Naive thymus-derived CD4-positive, alpha-beta T cell (primary cell): ENCODE data around the gene KDM4B. TPM values are rescaled to one million over a fixed set of nuclear protein-coding genes. Genes with fewer than 3 reads are reported as not detected.

Experiments
- ATAC-seq: fragments of 150-1000 bp; cut with Tn5 transposase; 2 replicates; pipeline ENCODE4 v1.10.0; 2021; ENCODE audit warnings: mild to moderate bottlenecking, moderate library complexity
- CTCF ChIA-PET: fragments of 350-600 bp; sonication (Branson Sonifier 250); formaldehyde crosslinking; loops from one replicate; lab custom pipeline; 2021; ENCODE audit warnings: antibody characterized with exemption; lab: Charles Lee
- POLR2A ChIA-PET: fragments of 350-600 bp; sonication (Branson Sonifier 250); formaldehyde crosslinking; loops from one replicate; lab custom pipeline; 2021; ENCODE audit warnings: antibody characterized with exemption, inconsistent platforms; lab: Charles Lee
- DNase-seq, 9 donors: peaks; one replicate each; pipeline versions ENCODE4 v3.0.0 to v3.0.0-alpha.2; 2020 to 2022; ENCODE audit warnings: mixed read lengths in 1 of 9
- H3K27ac ChIP-seq: one replicate; pipeline ENCODE4 v1.7.0; 2013; ENCODE audit warnings: mild to moderate bottlenecking, low read depth, low read length, moderate library complexity
- H3K27me3 ChIP-seq, 2 donors: one replicate each; pipeline ENCODE4 v1.7.0; 2013; ENCODE audit warnings: low read length in 2 of 2, mild to moderate bottlenecking in 2 of 2, moderate library complexity in 2 of 2; ENCODE audit not compliant: control insufficient read depth in 2 of 2, insufficient read depth in 2 of 2
- H3K36me3 ChIP-seq, 3 experiments: 1 replicate in 2 of 3; 2 replicates in 1 of 3; pipeline ENCODE4 v1.7.0; 2013; ENCODE audit warnings: low read length in 3 of 3, mild to moderate bottlenecking in 3 of 3, moderate library complexity in 1 of 3; ENCODE audit not compliant: insufficient read depth in 3 of 3, control insufficient read depth in 2 of 3
- H3K4me1 ChIP-seq, 2 donors: one replicate each; pipeline ENCODE4 v1.7.0; 2013; ENCODE audit warnings: low read length in 2 of 2, mild to moderate bottlenecking in 2 of 2, moderate library complexity in 1 of 2; ENCODE audit not compliant: control insufficient read depth in 2 of 2, insufficient read depth in 2 of 2
- H3K4me3 ChIP-seq: 2 replicates; pipeline ENCODE4 v1.7.0; 2013; ENCODE audit warnings: mild to moderate bottlenecking, low read length
- H3K9me3 ChIP-seq, 3 experiments: 1 replicate in 2 of 3; 2 replicates in 1 of 3; pipeline ENCODE4 v1.7.0; 2013; ENCODE audit warnings: low read length in 3 of 3; ENCODE audit not compliant: control insufficient read depth in 2 of 3
- H3K27ac Mint-ChIP-seq, 9 donors: one replicate each; pipeline ENCODE4 v1.8.0; 2020 to 2022; ENCODE audit warnings: mixed read lengths in 9 of 9, mild to moderate bottlenecking in 8 of 9, moderate library complexity in 5 of 9, inconsistent platforms in 2 of 9
- H3K27me3 Mint-ChIP-seq, 5 donors: one replicate each; pipeline ENCODE4 v1.8.0; 2021 to 2022; ENCODE audit warnings: mixed read lengths in 5 of 5, mild to moderate bottlenecking in 1 of 5
- H3K36me3 Mint-ChIP-seq, 5 donors: one replicate each; pipeline ENCODE4 v1.8.0; 2020 to 2022; ENCODE audit warnings: mixed read lengths in 5 of 5, mild to moderate bottlenecking in 3 of 5, inconsistent platforms in 1 of 5
- H3K4me1 Mint-ChIP-seq, 7 donors: one replicate each; pipeline ENCODE4 v1.8.0; 2020 to 2022; ENCODE audit warnings: mixed read lengths in 7 of 7, mild to moderate bottlenecking in 3 of 7, inconsistent platforms in 1 of 7
- H3K4me3 Mint-ChIP-seq, 10 donors: one replicate each; pipeline ENCODE4 v1.8.0; 2020 to 2022; ENCODE audit warnings: mild to moderate bottlenecking in 10 of 10, mixed read lengths in 10 of 10, moderate library complexity in 6 of 10, inconsistent platforms in 2 of 10
- H3K9me3 Mint-ChIP-seq, 11 donors: one replicate each; pipeline ENCODE4 v1.8.0; 2020 to 2022; ENCODE audit warnings: mixed read lengths in 11 of 11, mild to moderate bottlenecking in 4 of 11, inconsistent platforms in 1 of 11, moderate library complexity in 1 of 11
- intact Hi-C, 2 donors: fragments of 100-400 bp; cut with micrococcal nuclease; formaldehyde crosslinking; loops; one replicate each; pipeline ENCODE4 v1.15.1; 2023
- polyA plus RNA-seq, 2 donors: library from polyadenylated mRNA; unstranded; fragments of 300-500 nt; fragmentation: Illumina TruSeq; gene quantifications; one replicate each; pipeline ENCODE4 v1.2.3, GENCODE V29; 2021
- total RNA-seq, 6 experiments: library from RNA in 5 of 6; stranded (reverse) in 5 of 6; gene quantifications; 1 replicate in 5 of 6; 2 replicates in 1 of 6; pipeline ENCODE4 v1.2.3 and lab custom pipeline; 2021 to 2026

Gene KDM4B
- total and polyA plus RNA-seq, 7 experiments from 2014 or later: 8.1 to 78.0 (median 46.7) TPM

- ATAC-seq: peak; percentile 4
- H3K27me3 Mint-ChIP-seq: no peaks in the 10 kb centered on the region
- no peaks in the 10 kb centered on the region for H3K9me3 ChIP-seq
- ChIA-PET POLR2A (interaction anchor here (0.9 kb wide), 1 partner anchor 117 kb away, joined by 3 read pairs; no protein-coding TSS in a partner anchor), CTCF (interaction anchor here (0.6 to 2.9 kb wide), 8 partner anchors 37 to 221 kb away, joined by 3 to 32 read pairs (median 4); no protein-coding TSS in a partner anchor)
- no peak overlapping the region for H3K4me3 ChIP-seq
- DNase-seq: no peak
- no peak overlapping the region for H3K27ac ChIP-seq
- peaks cover 0 to 14% (median 12%) of the 10 kb centered on the region in 7 donors for H3K4me1 Mint-ChIP-seq
- H3K27ac Mint-ChIP-seq: no peak overlapping the region
- no peak overlapping the region for H3K4me3 Mint-ChIP-seq
- H3K36me3 Mint-ChIP-seq: peaks cover 0 to 10% (median 4%) of the 10 kb centered on the region in 5 donors
- H3K4me1 ChIP-seq: no peaks in the 10 kb centered on the region
- no peaks in the 10 kb centered on the region for H3K27me3 ChIP-seq
- peaks cover 0 to 29% (median 9%) of the 10 kb centered on the region in 3 experiments for H3K36me3 ChIP-seq
- H3K9me3 Mint-ChIP-seq: no peaks in the 10 kb centered on the region
- intact Hi-C loops: loop anchor here (1.0 to 2.0 kb wide), 6 partner anchors 60 to 298 kb away; no protein-coding TSS in a partner anchor
Measured at GRCh38 chr19:5030822-5031221, 61.9 kb downstream of the KDM4B start.

- intact Hi-C loops: loop anchor here (1.0 to 2.0 kb wide), 6 partner anchors 61 to 299 kb away; no protein-coding TSS in a partner anchor
- peaks cover 0 to 14% (median 12%) of the 10 kb centered on the region in 7 donors for H3K4me1 Mint-ChIP-seq
- POLR2A ChIA-PET: no interaction called here
Measured at GRCh38 chr19:5031231-5032100, 62.6 kb downstream of the KDM4B start.

GRCh38 chr19:5032101-5032967, 63.4 kb downstream of the KDM4B start:
- intact Hi-C loops: no loop called here
- Mint-ChIP-seq H3K4me1 (peaks cover 5 to 14% (median 11%) of the 10 kb centered on the region in 7 donors), H3K4me3 (no peak overlapping the region), H3K27ac (no peak overlapping the region), H3K27me3 (no peaks in the 10 kb centered on the region), H3K9me3 (no peaks in the 10 kb centered on the region), H3K36me3 (peaks cover 0 to 10% (median 4%) of the 10 kb centered on the region in 5 donors)
- ChIA-PET CTCF (interaction anchor here (0.6 to 2.9 kb wide), 11 partner anchors 8 to 223 kb away, joined by 3 to 32 read pairs (median 3); no protein-coding TSS in a partner anchor), POLR2A (interaction anchor here (0.5 kb wide), 1 partner anchor 118 kb away, joined by 3 read pairs; no protein-coding TSS in a partner anchor)
- Histone ChIP-seq H3K4me3 (no peak overlapping the region), H3K4me1 (no peaks in the 10 kb centered on the region), H3K36me3 (peaks cover 0 to 42% (median 9%) of the 10 kb centered on the region in 3 experiments), H3K9me3 (no peaks in the 10 kb centered on the region), H3K27ac (no peak overlapping the region), H3K27me3 (no peaks in the 10 kb centered on the region)
- DNase-seq (no peak), ATAC-seq (no peak)

More at GRCh38 chr19:5031231-5032100, 62.6 kb downstream of the KDM4B start:
- Mint-ChIP-seq H3K27ac (peak overlapping the region in 1 of 9 donors; percentile 49), H3K9me3 (no peaks in the 10 kb centered on the region), H3K36me3 (peaks cover 0 to 10% (median 4%) of the 10 kb centered on the region in 5 donors), H3K4me3 (no peak overlapping the region), H3K27me3 (no peaks in the 10 kb centered on the region)
- peaks cover 0 to 34% (median 9%) of the 10 kb centered on the region in 3 experiments for H3K36me3 ChIP-seq
- CTCF ChIA-PET: interaction anchor here (0.8 to 2.9 kb wide), 11 partner anchors 9 to 222 kb away, joined by 3 to 32 read pairs (median 4); no protein-coding TSS in a partner anchor
- H3K4me1 ChIP-seq: no peaks in the 10 kb centered on the region
- H3K27ac ChIP-seq: no peak overlapping the region
- H3K9me3 ChIP-seq: no peaks in the 10 kb centered on the region
- peak; percentile 91 for ATAC-seq
- peak; percentile 58 to 86 (median 74) for DNase-seq
- no peaks in the 10 kb centered on the region for H3K27me3 ChIP-seq
- no peak overlapping the region for H3K4me3 ChIP-seq

- intact Hi-C loops: no loop called here
- no peak overlapping the region for H3K27ac Mint-ChIP-seq
- Histone ChIP-seq H3K4me1 (no peaks in the 10 kb centered on the region), H3K9me3 (no peaks in the 10 kb centered on the region), H3K27ac (no peak overlapping the region), H3K36me3 (peaks cover 0 to 53% (median 9%) of the 10 kb centered on the region in 3 experiments), H3K27me3 (no peaks in the 10 kb centered on the region), H3K4me3 (no peak overlapping the region)
- CTCF ChIA-PET: interaction anchor here (0.9 kb wide), 1 partner anchor 11 kb away, joined by 4 read pairs; no protein-coding TSS in a partner anchor
- DNase-seq (no peak), ATAC-seq (no peak)
- H3K27me3 Mint-ChIP-seq: no peaks in the 10 kb centered on the region
- peaks cover 0 to 10% (median 3%) of the 10 kb centered on the region in 7 donors for H3K4me1 Mint-ChIP-seq
- H3K4me3 Mint-ChIP-seq: no peak overlapping the region
- peaks cover 0 to 10% (median 4%) of the 10 kb centered on the region in 5 donors for H3K36me3 Mint-ChIP-seq
- no peaks in the 10 kb centered on the region for H3K9me3 Mint-ChIP-seq
- POLR2A ChIA-PET: no interaction called here
Measured at GRCh38 chr19:5035105-5035761, 66.3 kb downstream of the KDM4B start.

DNA sequence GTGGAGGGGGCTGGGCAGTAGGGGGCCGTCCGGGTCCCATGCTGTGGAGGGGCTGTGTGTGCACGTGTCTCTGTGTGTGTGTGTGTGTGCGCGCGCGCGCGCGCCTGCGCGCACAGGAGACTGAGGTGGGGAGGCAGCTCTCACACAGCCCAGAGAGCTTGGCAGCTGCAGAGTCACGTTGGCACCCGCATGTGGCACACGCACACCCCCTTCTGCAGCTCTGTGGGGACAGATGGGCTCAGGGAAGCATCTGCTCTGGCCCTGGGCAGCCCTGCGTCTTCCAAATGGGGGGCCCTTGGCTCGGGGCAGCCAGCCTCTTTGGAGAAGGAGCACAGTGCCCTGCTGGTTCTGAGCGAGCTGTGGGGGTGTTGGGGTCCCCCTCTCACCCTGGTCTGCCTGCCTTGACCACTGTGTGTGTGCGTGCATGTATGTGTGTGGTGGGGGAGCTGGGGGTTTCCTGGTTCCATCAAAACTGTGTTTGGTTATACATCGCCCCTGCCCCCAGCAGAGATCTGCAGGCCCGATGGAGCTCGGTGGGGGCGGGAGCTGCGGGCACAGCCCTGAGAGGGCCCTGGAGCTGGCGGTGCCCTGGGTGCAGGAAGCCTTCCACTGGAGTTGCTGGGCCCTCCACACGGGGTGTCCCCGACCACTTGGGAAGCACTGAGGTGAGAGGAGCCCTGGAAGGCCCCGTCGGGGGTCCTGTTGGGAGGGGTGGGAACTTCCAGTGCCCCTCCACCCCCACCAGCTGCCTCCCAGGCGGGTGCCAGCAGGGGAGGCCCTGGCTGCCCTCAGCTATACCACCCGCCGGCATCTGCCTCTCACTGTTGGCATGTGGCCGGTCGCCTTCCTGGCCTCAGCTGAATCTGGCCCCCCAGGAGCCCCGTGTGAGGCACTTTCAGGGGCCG, 67.1 kb downstream of the KDM4B start:
- H3K4me1 Mint-ChIP-seq: peaks cover 0 to 10% (median 3%) of the 10 kb centered on the region in 7 donors
- no peak for ATAC-seq
- peaks cover 0 to 10% (median 4%) of the 10 kb centered on the region in 5 donors for H3K36me3 Mint-ChIP-seq
- H3K4me3 Mint-ChIP-seq: no peak overlapping the region
- H3K27me3 ChIP-seq: no peaks in the 10 kb centered on the region
- ChIA-PET CTCF (interaction anchor here (0.6 to 0.9 kb wide), 2 partner anchors 10 to 222 kb away, joined by 3 to 4 read pairs; no protein-coding TSS in a partner anchor), POLR2A (no interaction called here)
- no peak overlapping the region for H3K27ac Mint-ChIP-seq
- no peaks in the 10 kb centered on the region for H3K4me1 ChIP-seq
- intact Hi-C loops: no loop called here
- DNase-seq: no peak
- no peaks in the 10 kb centered on the region for H3K9me3 Mint-ChIP-seq
- no peaks in the 10 kb centered on the region for H3K9me3 ChIP-seq
- H3K27me3 Mint-ChIP-seq: no peaks in the 10 kb centered on the region
- no peak overlapping the region for H3K4me3 ChIP-seq
- no peak overlapping the region for H3K27ac ChIP-seq
- peaks cover 0 to 61% (median 13%) of the 10 kb centered on the region in 3 experiments for H3K36me3 ChIP-seq
